ENCODE data around the gene MAP2. TPM values are rescaled to one million over a fixed set of nuclear protein-coding genes. Genes with fewer than 3 reads are reported as not detected.

MAP2 gene
- total RNA-seq, 6 experiments from 2014 or later: 1.0 to 2.0 (median 1.6) TPM

DNA sequence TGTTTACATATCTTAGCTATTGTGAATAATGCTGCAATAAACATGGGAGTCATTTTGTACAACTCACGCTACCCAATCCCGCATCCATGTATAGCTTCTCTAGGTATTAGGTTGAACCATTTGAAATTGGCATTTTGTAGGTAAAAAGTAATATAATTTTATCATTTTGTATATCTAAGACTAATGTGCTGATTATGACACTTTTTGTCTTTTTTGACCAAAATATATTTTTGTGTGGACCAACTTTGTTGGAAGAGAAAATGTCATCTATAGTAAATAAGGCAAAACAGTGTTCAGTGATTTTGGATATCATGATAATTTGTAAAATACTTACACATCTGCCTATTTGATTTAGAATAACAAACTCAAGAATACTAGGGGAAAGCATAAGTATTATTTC lies 150.7 kb downstream of the MAP2 start:
- no peak overlapping the region for H3K4me3 Mint-ChIP-seq
- H3K9me3 Mint-ChIP-seq: no peaks in the 10 kb centered on the region
- H3K4me1 Mint-ChIP-seq (ENCODE audit: low read depth): peaks cover 5% of the 10 kb centered on the region; the same call in 1 of the 2 replicates
- no peaks in the 10 kb centered on the region for H3K27me3 Mint-ChIP-seq (ENCODE audit: insufficient read depth)
- H3K27ac Mint-ChIP-seq: no peak overlapping the region
- H3K36me3 Mint-ChIP-seq (ENCODE audit: low read depth): no peaks in the 10 kb centered on the region
- TF ChIP-seq, protein P1, sequence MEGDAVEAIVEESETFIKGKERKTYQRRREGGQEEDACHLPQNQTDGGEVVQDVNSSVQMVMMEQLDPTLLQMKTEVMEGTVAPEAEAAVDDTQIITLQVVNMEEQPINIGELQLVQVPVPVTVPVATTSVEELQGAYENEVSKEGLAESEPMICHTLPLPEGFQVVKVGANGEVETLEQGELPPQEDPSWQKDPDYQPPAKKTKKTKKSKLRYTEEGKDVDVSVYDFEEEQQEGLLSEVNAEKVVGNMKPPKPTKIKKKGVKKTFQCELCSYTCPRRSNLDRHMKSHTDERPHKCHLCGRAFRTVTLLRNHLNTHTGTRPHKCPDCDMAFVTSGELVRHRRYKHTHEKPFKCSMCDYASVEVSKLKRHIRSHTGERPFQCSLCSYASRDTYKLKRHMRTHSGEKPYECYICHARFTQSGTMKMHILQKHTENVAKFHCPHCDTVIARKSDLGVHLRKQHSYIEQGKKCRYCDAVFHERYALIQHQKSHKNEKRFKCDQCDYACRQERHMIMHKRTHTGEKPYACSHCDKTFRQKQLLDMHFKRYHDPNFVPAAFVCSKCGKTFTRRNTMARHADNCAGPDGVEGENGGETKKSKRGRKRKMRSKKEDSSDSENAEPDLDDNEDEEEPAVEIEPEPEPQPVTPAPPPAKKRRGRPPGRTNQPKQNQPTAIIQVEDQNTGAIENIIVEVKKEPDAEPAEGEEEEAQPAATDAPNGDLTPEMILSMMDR (IDR thresholded peaks at IDR 0.05): no peak
- no peak for DNase-seq

DNA sequence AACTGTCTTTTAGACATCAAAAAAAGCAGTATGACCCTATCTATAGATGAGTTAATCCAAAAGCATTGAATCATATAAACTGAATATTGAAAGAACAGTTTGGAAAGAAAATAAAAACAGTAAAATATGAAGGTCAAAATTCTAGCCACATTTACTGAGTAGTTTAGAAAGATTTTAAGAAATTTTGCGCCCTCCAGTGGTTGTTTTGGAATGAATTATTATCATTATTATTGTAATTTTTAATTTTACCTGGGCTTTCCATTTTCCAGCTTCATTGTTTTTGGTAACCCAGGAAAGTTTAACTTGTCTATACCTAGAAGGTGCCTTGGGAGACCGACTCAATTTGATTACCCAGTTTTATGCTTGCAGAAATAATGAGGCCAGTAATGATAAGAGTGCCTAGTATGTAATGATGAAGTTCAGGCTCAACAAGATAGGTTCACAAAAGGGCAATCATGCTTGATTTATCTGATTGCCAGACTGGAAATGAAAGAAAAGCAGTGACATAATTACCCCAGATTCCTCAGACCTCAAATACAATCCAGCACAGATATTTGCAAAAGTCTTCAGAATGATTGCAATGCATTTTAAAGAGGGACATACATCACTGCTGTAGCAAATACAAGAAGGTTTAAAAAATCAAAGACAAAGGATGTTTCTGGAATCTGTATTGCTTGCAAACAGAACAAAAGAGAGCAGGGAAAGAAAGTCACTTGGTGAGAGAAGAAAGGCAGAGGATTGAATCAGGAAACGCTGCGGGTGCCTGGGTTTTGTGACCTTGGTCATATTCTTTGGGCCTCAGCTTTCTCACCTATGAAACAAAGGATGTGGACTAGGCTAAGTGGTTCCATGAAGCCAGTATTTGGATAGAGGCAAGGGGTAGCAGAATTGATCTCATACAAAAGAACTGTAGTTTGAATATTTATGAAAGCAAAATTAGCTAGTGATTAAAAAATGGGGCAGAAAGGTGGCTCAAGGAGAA lies 153.8 kb downstream of the MAP2 start:
- Mint-ChIP-seq H3K36me3 (ENCODE audit: low read depth) (no peaks in the 10 kb centered on the region), H3K27me3 (ENCODE audit: insufficient read depth) (no peaks in the 10 kb centered on the region), H3K27ac (no peak overlapping the region), H3K4me1 (ENCODE audit: low read depth) (peaks cover 9% of the 10 kb centered on the region; the same call in 1 of the 2 replicates), H3K9me3 (no peaks in the 10 kb centered on the region), H3K4me3 (no peak overlapping the region)
- DNase-seq: peak; percentile 13
- TF ChIP-seq, protein P1 (IDR thresholded peaks at IDR 0.05): peak; percentile 87

DNA sequence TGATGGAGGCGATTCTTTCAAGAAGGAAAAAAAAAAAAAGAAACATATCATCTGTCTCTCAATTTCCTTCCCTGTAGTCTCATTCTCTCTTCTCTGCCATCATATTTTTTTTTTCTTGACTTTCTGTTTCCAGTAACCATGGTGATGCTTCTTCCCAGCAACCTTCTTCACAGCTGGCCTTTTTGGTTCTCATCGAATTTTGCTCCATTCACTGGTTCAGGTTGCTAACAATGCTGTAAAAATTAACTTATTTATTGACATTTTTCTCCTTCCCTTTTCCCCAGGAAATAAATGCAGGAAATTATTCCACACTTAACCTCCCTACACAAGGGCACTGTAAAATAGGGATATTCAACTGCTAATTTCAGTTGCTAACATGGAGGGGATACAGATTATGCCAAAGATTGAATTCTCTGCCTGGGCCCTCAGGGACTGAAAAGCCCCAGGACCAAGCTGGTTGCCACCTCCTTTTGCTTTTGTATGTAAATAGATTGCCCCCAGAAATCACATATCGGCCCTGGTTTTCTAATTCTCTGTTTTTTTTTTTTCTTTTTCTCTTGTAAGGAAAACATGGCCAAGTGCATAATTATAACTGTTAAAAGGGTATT lies 154.7 kb downstream of the MAP2 start:
- no peaks in the 10 kb centered on the region for H3K27me3 Mint-ChIP-seq (ENCODE audit: insufficient read depth)
- H3K27ac Mint-ChIP-seq: no peak overlapping the region
- no peak overlapping the region for H3K4me3 Mint-ChIP-seq
- no peak for DNase-seq
- H3K9me3 Mint-ChIP-seq: no peaks in the 10 kb centered on the region
- H3K4me1 Mint-ChIP-seq (ENCODE audit: low read depth): peaks cover 9% of the 10 kb centered on the region; the same call in 1 of the 2 replicates
- TF ChIP-seq, protein P1 (IDR thresholded peaks at IDR 0.05): no peak
- H3K36me3 Mint-ChIP-seq (ENCODE audit: low read depth): no peaks in the 10 kb centered on the region

DNA sequence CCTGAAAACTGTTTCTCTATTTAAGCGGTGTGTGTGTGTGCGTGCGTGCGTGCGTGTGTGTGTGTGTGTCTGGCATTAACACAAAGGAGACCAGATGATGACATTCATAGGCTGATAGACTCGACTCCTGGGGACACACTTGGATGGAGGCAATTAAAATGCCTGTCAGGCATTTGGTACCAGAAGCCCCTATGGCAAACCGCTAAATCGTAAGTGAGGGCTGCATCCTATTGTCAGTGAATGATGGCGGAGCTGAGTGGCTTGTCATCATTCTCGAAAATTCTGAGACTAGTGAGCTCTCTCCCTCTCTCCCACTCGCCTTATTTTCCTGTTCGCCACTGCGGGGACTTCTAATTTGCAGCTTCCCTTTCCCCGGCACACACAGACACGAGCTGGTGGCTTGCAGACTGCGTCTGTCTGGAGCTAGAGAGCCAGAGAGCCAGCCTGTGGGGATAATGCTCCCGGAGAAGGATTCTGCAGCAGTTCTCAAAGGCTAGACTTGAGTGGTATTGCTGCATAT lies 155.4 kb downstream of the MAP2 start:
- TF ChIP-seq, protein P1 (IDR thresholded peaks at IDR 0.05): no peak
- no peaks in the 10 kb centered on the region for H3K9me3 Mint-ChIP-seq
- no peaks in the 10 kb centered on the region for H3K27me3 Mint-ChIP-seq (ENCODE audit: insufficient read depth)
- H3K4me3 Mint-ChIP-seq: peak overlapping the region; percentile 82
- no peaks in the 10 kb centered on the region for H3K36me3 Mint-ChIP-seq (ENCODE audit: low read depth)
- H3K27ac Mint-ChIP-seq: no peak overlapping the region
- peaks cover 9% of the 10 kb centered on the region; the same call in 1 of the 2 replicates for H3K4me1 Mint-ChIP-seq (ENCODE audit: low read depth)
- peak; percentile 5 for DNase-seq

DNA sequence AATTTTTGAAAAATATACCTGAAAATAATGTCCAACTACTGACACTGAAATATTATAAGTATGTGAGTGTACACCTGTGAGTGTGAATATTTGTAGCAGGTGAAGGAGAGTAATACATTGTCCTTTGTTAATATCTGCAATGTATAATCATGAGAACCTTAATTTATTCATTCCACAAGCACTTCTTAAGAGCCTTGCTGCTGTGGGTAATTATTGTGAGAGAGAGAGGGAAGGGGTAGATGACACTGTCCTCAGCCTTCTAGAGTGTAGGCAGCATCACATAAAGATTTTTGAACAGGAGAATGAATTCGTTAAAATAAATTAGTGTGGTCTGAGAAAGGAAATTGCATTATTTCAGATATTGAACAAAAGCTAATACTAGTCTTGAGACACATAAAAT lies 157.2 kb downstream of the MAP2 start:
- no peaks in the 10 kb centered on the region for H3K9me3 Mint-ChIP-seq
- no peak for DNase-seq
- H3K4me3 Mint-ChIP-seq: no peak overlapping the region
- peaks cover 9% of the 10 kb centered on the region; the same call in 1 of the 2 replicates for H3K4me1 Mint-ChIP-seq (ENCODE audit: low read depth)
- no peak overlapping the region for H3K27ac Mint-ChIP-seq
- no peaks in the 10 kb centered on the region; the same call in 1 of the 2 replicates for H3K27me3 Mint-ChIP-seq (ENCODE audit: insufficient read depth)
- TF ChIP-seq, protein P1 (IDR thresholded peaks at IDR 0.05): no peak
- H3K36me3 Mint-ChIP-seq (ENCODE audit: low read depth): no peaks in the 10 kb centered on the region

Data from HFFc6 (cell line).